Testis (tissue), 5 donors: Measurements from ENCODE around the gene CDK1. TPM values are rescaled to one million over a fixed set of nuclear protein-coding genes. Genes with fewer than 3 reads are reported as not detected.

ENCODE experiments used
- DNase-seq: peaks from one replicate; pipeline ENCODE4 v3.0.0-alpha.2; 2019
- H3K27ac ChIP-seq, 2 donors: fragments of 200-600 bp; sonication (generic); one replicate each; pipeline ENCODE4 v1.5.1; 2019
- H3K27me3 ChIP-seq: fragments of 200-600 bp; sonication (generic); one replicate; pipeline ENCODE4 v1.5.1; 2019
- H3K36me3 ChIP-seq: fragments of 200-600 bp; sonication (generic); one replicate; pipeline ENCODE4 v1.5.1; 2017; ENCODE audit warnings: low read depth; ENCODE audit errors: missing control alignments
- H3K4me1 ChIP-seq: fragments of 200-600 bp; sonication (generic); one replicate; pipeline ENCODE4 v1.5.1; 2019
- H3K4me3 ChIP-seq, 2 donors: fragments of 200-600 bp; sonication (generic); one replicate each; pipeline ENCODE4 v1.5.1; 2017 to 2019
- H3K9me3 ChIP-seq: fragments of 200-600 bp; sonication (generic); one replicate; pipeline ENCODE4 v1.5.1; 2017
- POLR2A ChIP-seq: fragments of 450-650 bp; IDR thresholded peaks from one replicate; pipeline ENCODE4 v1.6.1; 2017; ENCODE audit warnings: antibody characterized with exemption, mild to moderate bottlenecking, moderate library complexity
- WGBS, 2 donors: methylation state at CpG; one replicate each; pipeline ENCODE4 v1.1.5; 2018; 5-methylcytosine and 5-hydroxymethylcytosine counted together
- intact Hi-C: fragments of 100-400 bp; cut with DNase I; formaldehyde crosslinking; loops from one replicate; pipeline ENCODE4 v1.15.1; 2023; ENCODE audit warnings: low total_unique reads
- long read RNA-seq, 2 donors: transcript quantifications; one replicate each; lab custom pipeline, GENCODE V29; 2026
- polyA plus RNA-seq: library from polyadenylated mRNA; stranded (reverse); fragments of 350-450 nt; fragmentation: Illumina TruSeq; extraction: RNeasy Lipid Tissue Mini Kit (QIAGEN cat#74804); gene quantifications from one replicate; pipeline ENCODE4 v1.2.3, GENCODE V29; 2014; ENCODE audit warnings: low read depth, low replicate concordance; ENCODE audit not compliant: insufficient read depth
- total RNA-seq, 2 donors: library from RNA; depleted of rRNA; stranded (reverse); fragments of >200 nt; gene quantifications; one replicate each; pipeline ENCODE4 v1.2.3, GENCODE V29; 2016
- TF ChIP-seq, protein P1 (sequence below), 3 experiments: fragments of 450-650 bp in 2 of 3; fragments of 200-600 bp in 1 of 3; sonication (generic) in 1 of 3; IDR thresholded peaks; one replicate each; pipeline ENCODE4 v1.5.1; 2016 to 2019; ENCODE audit warnings: antibody characterized with exemption in 3 of 3, mild to moderate bottlenecking in 2 of 3, moderate library complexity in 1 of 3

The CDK1 gene
- total RNA-seq (10 to 100 TPM; 11.8 to 14.3 TPM), polyA plus RNA-seq (47.9 TPM)
- long read RNA-seq, donor 1, transcript CDK1-203 (8 exons, 1,913 nt): major isoform, 34 of 86 reads
- long read RNA-seq, donor 1, partial matches to known transcripts: 46 of 86 reads
- long read RNA-seq, donor 1, other reads (novel, unspliced or antisense): 6 of 86 reads
- long read RNA-seq, donor 2, transcript CDK1-203 (8 exons, 1,913 nt): major isoform, 24 of 32 reads
- long read RNA-seq, donor 2, partial matches to known transcripts: 8 of 32 reads
- long read RNA-seq, donor 2, other reads (novel, unspliced or antisense): 0 of 32 reads

DNA sequence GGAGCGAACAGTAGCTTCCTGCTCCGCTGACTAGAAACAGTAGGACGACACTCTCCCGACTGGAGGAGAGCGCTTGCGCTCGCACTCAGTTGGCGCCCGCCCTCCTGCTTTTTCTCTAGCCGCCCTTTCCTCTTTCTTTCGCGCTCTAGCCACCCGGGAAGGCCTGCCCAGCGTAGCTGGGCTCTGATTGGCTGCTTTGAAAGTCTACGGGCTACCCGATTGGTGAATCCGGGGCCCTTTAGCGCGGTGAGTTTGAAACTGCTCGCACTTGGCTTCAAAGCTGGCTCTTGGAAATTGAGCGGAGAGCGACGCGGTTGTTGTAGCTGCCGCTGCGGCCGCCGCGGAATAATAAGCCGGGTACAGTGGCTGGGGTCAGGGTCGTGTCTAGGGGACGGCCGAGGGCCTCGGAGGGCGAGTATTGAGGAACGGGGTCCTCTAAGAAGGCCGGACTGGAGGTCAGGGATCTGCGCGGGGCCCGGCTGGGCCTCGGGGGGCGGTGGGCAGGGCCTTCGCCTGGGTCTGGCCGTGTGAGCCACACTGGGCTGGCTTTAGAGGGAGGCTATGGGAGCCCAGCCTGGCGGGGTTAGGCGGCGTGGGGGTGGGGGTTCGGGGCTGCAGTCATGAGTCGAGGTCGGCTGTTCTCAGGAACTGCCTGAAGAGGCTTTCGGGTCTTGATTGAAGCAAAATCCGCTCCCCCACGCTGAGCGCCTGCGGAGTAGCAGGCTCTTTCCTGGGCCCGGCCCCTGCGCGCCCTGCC, at the start of gene CDK1:
Gene CDK1 (plus strand): TSS at position 265 of the 757 bp plus-strand sequence. CDS start 1,688 bp downstream, outside the sequence.
- Histone ChIP-seq H3K27me3 (no peaks in the 10 kb centered on the region), H3K27ac (peak within 1 kb of the TSS; percentile 14 to 32), H3K4me3 (peak within 1 kb of the TSS; percentile 57 to 71), H3K9me3 (no peaks in the 10 kb centered on the region), H3K4me1 (peaks cover 5% of the 10 kb centered on the region), H3K36me3 (no peaks in the 10 kb centered on the region)
- peak; percentile 97 for DNase-seq
- intact Hi-C loops: no loop called here
- TF ChIP-seq, protein P1, sequence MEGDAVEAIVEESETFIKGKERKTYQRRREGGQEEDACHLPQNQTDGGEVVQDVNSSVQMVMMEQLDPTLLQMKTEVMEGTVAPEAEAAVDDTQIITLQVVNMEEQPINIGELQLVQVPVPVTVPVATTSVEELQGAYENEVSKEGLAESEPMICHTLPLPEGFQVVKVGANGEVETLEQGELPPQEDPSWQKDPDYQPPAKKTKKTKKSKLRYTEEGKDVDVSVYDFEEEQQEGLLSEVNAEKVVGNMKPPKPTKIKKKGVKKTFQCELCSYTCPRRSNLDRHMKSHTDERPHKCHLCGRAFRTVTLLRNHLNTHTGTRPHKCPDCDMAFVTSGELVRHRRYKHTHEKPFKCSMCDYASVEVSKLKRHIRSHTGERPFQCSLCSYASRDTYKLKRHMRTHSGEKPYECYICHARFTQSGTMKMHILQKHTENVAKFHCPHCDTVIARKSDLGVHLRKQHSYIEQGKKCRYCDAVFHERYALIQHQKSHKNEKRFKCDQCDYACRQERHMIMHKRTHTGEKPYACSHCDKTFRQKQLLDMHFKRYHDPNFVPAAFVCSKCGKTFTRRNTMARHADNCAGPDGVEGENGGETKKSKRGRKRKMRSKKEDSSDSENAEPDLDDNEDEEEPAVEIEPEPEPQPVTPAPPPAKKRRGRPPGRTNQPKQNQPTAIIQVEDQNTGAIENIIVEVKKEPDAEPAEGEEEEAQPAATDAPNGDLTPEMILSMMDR (IDR thresholded peaks at IDR 0.05): no peak
- TF ChIP-seq POLR2A: no peak
- 1 to 2% methylated on average over 40 to 58 of the region's 58 CpGs for WGBS, 2 donors

DNA sequence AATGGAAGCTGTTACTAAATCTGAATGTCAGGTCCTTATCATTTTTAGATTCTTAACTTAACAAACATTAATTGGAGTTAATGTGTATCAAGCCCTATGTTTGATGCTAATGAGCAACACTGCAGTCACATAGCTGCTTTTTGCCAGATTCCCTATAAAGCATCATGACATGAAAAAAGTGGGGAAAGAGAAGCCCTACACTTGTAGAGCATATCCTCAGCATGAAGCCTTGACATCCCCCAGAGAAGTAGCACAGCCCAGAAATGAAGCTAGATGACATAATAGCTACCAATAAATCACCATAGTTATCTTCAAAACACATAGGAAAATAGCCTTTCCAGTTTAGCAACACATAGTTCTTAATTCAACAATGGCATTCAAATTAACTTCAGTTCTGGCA, 49.2 kb upstream of the CDK1 start:
- no peak for TF ChIP-seq POLR2A
- TF ChIP-seq, protein P1 (IDR thresholded peaks at IDR 0.05): no peak
- H3K9me3 ChIP-seq: no peaks in the 10 kb centered on the region
- intact Hi-C loops: no loop called here
- H3K27ac ChIP-seq: no peak overlapping the region
- no peak overlapping the region for H3K4me3 ChIP-seq
- H3K27me3 ChIP-seq: no peaks in the 10 kb centered on the region
- DNase-seq: no peak
- H3K36me3 ChIP-seq: no peaks in the 10 kb centered on the region
- no peaks in the 10 kb centered on the region for H3K4me1 ChIP-seq

DNA sequence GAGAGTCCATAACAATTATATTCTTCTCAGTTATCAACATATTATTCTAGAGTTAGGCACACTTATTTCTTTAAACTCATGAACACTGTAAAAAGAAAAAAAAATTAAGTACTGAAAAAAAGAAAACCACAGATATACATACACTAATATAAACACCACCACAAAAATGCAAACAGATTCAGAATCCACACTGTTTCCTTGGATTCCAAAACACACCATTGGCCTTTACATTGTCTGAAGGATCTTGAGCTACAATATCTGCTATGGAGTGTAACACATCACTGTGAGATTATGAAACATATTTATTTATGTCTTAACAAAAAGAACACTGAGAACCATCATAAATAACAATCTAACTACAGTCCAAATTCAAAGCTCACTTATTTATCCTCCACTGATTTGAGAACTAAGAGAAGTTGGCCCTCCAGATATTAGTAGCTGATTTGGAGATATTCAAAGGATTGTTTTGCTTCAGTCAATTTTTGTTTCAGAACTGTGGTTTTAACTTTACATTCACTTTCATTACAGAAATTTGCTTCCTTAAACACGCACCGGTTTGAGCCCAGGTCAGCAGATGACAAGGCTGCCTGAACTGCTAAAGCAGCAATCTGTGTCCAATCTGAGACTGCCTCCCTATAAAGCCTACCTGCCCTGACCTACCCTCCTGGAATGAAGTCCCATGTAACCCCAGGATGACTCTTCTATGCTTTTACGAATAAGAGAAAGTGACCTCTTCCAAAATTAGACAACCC, 47.0 kb upstream of the CDK1 start:
- WGBS, 2 donors: 47 to 70% methylated on average over 3 of the region's 3 CpGs
- H3K27me3 ChIP-seq: no peaks in the 10 kb centered on the region
- intact Hi-C loops: no loop called here
- no peaks in the 10 kb centered on the region for H3K9me3 ChIP-seq
- no peaks in the 10 kb centered on the region for H3K36me3 ChIP-seq
- H3K4me1 ChIP-seq: no peaks in the 10 kb centered on the region
- no peak overlapping the region for H3K4me3 ChIP-seq
- TF ChIP-seq POLR2A: no peak
- TF ChIP-seq, protein P1 (IDR thresholded peaks at IDR 0.05): no peak
- H3K27ac ChIP-seq: no peak overlapping the region
- DNase-seq: no peak

DNA sequence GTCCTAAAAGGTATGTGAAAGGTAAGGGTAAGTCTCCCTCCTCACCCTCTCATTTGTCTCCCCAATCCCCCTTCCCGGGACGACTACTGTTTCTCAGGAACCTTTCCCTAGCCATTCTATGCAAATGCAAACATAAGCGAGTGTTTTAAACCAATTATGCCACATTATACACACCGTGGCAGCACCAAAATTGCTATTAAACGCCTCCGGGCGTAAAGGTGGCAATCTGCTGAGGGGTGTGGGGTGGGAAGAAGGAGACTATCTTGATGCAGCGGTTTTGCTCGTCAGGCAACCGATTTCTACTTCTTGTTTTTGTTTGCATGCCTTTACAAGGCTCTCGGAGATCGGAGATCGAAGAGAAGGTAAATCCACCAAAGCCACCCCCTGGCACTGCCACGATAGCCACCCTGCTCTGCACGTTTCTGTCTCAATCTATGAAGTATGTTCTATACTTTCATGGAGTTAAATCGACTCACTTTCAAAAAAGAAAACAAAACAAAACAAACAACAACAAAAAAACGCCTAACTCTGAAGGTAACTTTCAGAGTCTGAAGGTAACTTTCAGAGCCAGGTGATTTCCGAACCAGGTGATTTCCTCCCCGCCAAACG, 46.0 kb upstream of the CDK1 start:
- Histone ChIP-seq H3K27me3 (no peaks in the 10 kb centered on the region), H3K9me3 (no peaks in the 10 kb centered on the region), H3K36me3 (no peaks in the 10 kb centered on the region), H3K4me1 (no peaks in the 10 kb centered on the region), H3K4me3 (peak overlapping the region; percentile 53 to 56), H3K27ac (no peak overlapping the region)
- intact Hi-C loops: no loop called here
- DNase-seq: no peak
- 28 to 29% methylated on average over 20 of the region's 20 CpGs for WGBS, 2 donors
- TF ChIP-seq, protein P1 (IDR thresholded peaks at IDR 0.05): no peak
- no peak for TF ChIP-seq POLR2A
